Activated B cell treated with CpG ODN at 0.5 μM for 24 hours (primary cell): ENCODE results near the gene ABHD16A. TPM values are rescaled to one million over a fixed set of nuclear protein-coding genes. Genes with fewer than 3 reads are reported as not detected.

ENCODE experiments used
- ATAC-seq: fragments of 200-7000 bp; cut with Tn5 transposase; one replicate; pipeline ENCODE4 v1.10.0; 2021; ENCODE audit warnings: low read depth, mild to moderate bottlenecking, moderate library complexity
- CTCF ChIA-PET: fragments of 350-600 bp; sonication (Branson Sonifier 250); formaldehyde crosslinking; loops from one replicate; lab custom pipeline; 2021; ENCODE audit warnings: antibody characterized with exemption; lab: Charles Lee
- POLR2A ChIA-PET: fragments of 350-600 bp; sonication (Branson Sonifier 250); formaldehyde crosslinking; loops from one replicate; lab custom pipeline; 2021; ENCODE audit warnings: antibody characterized with exemption; lab: Charles Lee
- DNase-seq: peaks from one replicate; pipeline ENCODE4 v3.0.0; 2022
- H3K27ac Mint-ChIP-seq: one replicate; pipeline ENCODE4 v1.8.0; 2020; ENCODE audit warnings: mixed read lengths
- H3K27me3 Mint-ChIP-seq: one replicate; pipeline ENCODE4 v1.8.0; 2021; ENCODE audit warnings: mixed read lengths
- H3K36me3 Mint-ChIP-seq: one replicate; pipeline ENCODE4 v1.8.0; 2021; ENCODE audit warnings: low read depth, mixed read lengths
- H3K4me1 Mint-ChIP-seq: one replicate; pipeline ENCODE4 v1.8.0; 2021; ENCODE audit warnings: mixed read lengths
- H3K4me3 Mint-ChIP-seq: one replicate; pipeline ENCODE4 v1.8.0; 2020; ENCODE audit warnings: mild to moderate bottlenecking, mixed read lengths
- H3K9me3 Mint-ChIP-seq: one replicate; pipeline ENCODE4 v1.8.0; 2020; ENCODE audit warnings: mixed read lengths
- CTCF ChIP-seq: fragments of 200-600 bp; IDR thresholded peaks from one replicate; pipeline ENCODE4 v1.8.0; 2022; ENCODE audit warnings: antibody characterized with exemption, mild to moderate bottlenecking
- intact Hi-C: fragments of 100-400 bp; cut with micrococcal nuclease; formaldehyde crosslinking; loops from one replicate; pipeline ENCODE4 v1.15.1; 2024
- total RNA-seq: library from RNA; stranded (reverse); gene quantifications from 2 replicates; pipeline ENCODE4 v1.2.3, GENCODE V29; 2022

Gene ABHD16A
- total RNA-seq, 1 donor from 2014 or later: 59.1 TPM

- POLR2A ChIA-PET: interaction anchor here (0.5 to 1.5 kb wide), 6 partner anchors 31 to 1879 kb away, joined by 3 to 5 read pairs (median 3); no protein-coding TSS in a partner anchor
- H3K36me3 Mint-ChIP-seq: peaks cover 48% of the 10 kb centered on the region
- H3K9me3 Mint-ChIP-seq: no peaks in the 10 kb centered on the region
- no peak for ATAC-seq
- H3K4me3 Mint-ChIP-seq: peak overlapping the region; percentile 6
- CTCF ChIA-PET: interaction anchor here (1.3 kb wide), 1 partner anchor 106 kb away, joined by 3 read pairs; no protein-coding TSS in a partner anchor
- H3K4me1 Mint-ChIP-seq: peaks cover 69% of the 10 kb centered on the region
- peak overlapping the region; percentile 36 for H3K27ac Mint-ChIP-seq
- intact Hi-C loops: no loop called here
- H3K27me3 Mint-ChIP-seq: no peaks in the 10 kb centered on the region
- DNase-seq: no peak
- no peak for TF ChIP-seq CTCF
These were observed 45.5 kb downstream of the ABHD16A start for GRCh38 chr6:31657406-31658157.

- no peak for ATAC-seq
- H3K9me3 Mint-ChIP-seq: no peaks in the 10 kb centered on the region
- ChIA-PET POLR2A (interaction anchor here (0.5 to 7.6 kb wide), 8 partner anchors 8 to 243 kb away, joined by 3 to 188 read pairs (median 3); partner anchors contain the start of genes ABHD16A, ATP6V1G2, C6orf47 and CSNK2B), CTCF (no interaction called here)
- H3K27me3 Mint-ChIP-seq: no peaks in the 10 kb centered on the region
- no peak for TF ChIP-seq CTCF
- H3K27ac Mint-ChIP-seq: peak within 1 kb of the TSS; percentile 19
- intact Hi-C loops: no loop called here
- H3K36me3 Mint-ChIP-seq: peaks cover 52% of the 10 kb centered on the region
- DNase-seq: no peak
- peaks cover 70% of the 10 kb centered on the region for H3K4me1 Mint-ChIP-seq
- H3K4me3 Mint-ChIP-seq: no peak within 1 kb of the TSS
These were observed 47.5 kb downstream of the ABHD16A start, which contains the start of gene APOM for GRCh38 chr6:31655349-31656237. Gene APOM (plus strand): TSS chr6:31655894. CDS start chr6:31655967, 73 bp downstream.

GRCh38 chr6:31654574-31655348 lies 48.4 kb downstream of the ABHD16A start:
- POLR2A ChIA-PET: interaction anchor here (0.9 to 7.6 kb wide), 7 partner anchors 8 to 244 kb away, joined by 3 to 188 read pairs (median 11); partner anchors contain the start of genes ABHD16A, C6orf47, CSNK2B and DDX39B
- H3K4me1 Mint-ChIP-seq: peaks cover 64% of the 10 kb centered on the region
- H3K4me3 Mint-ChIP-seq: no peak overlapping the region
- no peak for TF ChIP-seq CTCF
- DNase-seq (no peak), ATAC-seq (no peak)
- H3K27me3 Mint-ChIP-seq: no peaks in the 10 kb centered on the region
- intact Hi-C loops: no loop called here
- no peak overlapping the region for H3K27ac Mint-ChIP-seq
- no peaks in the 10 kb centered on the region for H3K9me3 Mint-ChIP-seq
- peaks cover 57% of the 10 kb centered on the region for H3K36me3 Mint-ChIP-seq
- CTCF ChIA-PET: no interaction called here

GRCh38 chr6:31652925-31653724 lies 50.0 kb downstream of the ABHD16A start:
- ChIA-PET POLR2A (interaction anchor here (0.6 to 7.6 kb wide), 48 partner anchors 10 to 1319 kb away, joined by 3 to 188 read pairs (median 5); partner anchors contain the start of genes ABHD16A, AIF1, ATP6V1G2 and C6orf47), CTCF (interaction anchor here (0.8 to 2.3 kb wide), 7 partner anchors 9 to 180 kb away, joined by 3 to 7 read pairs (median 4); partner anchors contain the start of genes ABHD16A and GPANK1)
- H3K9me3 Mint-ChIP-seq: no peaks in the 10 kb centered on the region
- TF ChIP-seq CTCF: no peak
- peaks cover 56% of the 10 kb centered on the region for H3K4me1 Mint-ChIP-seq
- H3K4me3 Mint-ChIP-seq: peak overlapping the region; percentile 94
- H3K36me3 Mint-ChIP-seq: peaks cover 67% of the 10 kb centered on the region
- ATAC-seq (peak; percentile 73), DNase-seq (no peak)
- H3K27me3 Mint-ChIP-seq: no peaks in the 10 kb centered on the region
- intact Hi-C loops: loop anchor here (1.0 to 2.0 kb wide), 14 partner anchors 7 to 210 kb away; partner anchors contain the start of genes ABHD16A, C6orf47, DDAH2 and HSPA1B
- peak overlapping the region; percentile 100 for H3K27ac Mint-ChIP-seq
